ENCODE results near the gene MAP3K21.

DNA sequence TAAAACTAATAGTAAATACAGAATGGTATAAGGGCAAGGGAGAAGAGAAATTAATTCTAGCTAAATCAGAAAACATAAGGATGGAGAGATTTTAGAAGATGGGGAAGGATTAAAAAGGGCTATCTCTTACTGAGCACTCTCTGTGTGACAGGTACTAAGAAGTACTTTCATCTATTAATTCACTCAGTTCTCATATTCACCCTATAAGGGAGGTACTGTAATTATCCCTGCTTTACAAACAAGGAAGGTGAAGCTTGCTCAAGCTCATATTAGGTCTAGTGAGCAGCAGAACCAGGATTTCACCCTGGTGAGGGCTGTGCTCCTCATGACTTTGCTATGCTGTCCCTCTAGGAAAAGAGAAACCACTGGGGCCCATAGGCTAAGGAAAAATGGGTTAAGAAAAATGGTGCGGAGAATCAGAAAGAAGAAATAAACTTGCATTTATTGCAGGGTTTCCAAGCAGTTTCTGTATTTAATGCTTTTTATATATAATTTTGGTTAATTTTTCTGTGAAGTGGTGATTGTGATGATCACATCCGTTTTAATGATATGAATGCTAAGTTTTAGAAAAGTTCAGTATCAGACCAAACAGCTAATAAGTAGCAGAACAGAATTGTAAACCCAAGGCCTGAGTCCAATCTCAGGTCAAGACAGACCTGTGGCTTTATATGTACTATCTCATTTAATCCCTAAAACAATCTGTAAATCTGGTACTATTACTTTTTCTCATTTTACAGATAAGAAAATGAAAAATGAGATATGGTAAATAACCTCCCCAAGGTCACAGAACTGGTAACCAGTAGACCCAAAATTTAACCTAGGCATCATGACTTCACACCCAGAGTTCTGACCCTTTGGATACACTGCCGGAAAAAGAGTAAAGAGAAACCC lies 33.7 kb upstream of the MAP3K21 start:
- TF ChIP-seq CEBPB (IDR thresholded peaks at IDR 0.05; ENCODE audit: low read depth, low read length) = no peak
- no peak for TF ChIP-seq POLR2A (IDR thresholded peaks at IDR 0.05; ENCODE audit: low read depth, low read length)
- TF ChIP-seq, protein P1, sequence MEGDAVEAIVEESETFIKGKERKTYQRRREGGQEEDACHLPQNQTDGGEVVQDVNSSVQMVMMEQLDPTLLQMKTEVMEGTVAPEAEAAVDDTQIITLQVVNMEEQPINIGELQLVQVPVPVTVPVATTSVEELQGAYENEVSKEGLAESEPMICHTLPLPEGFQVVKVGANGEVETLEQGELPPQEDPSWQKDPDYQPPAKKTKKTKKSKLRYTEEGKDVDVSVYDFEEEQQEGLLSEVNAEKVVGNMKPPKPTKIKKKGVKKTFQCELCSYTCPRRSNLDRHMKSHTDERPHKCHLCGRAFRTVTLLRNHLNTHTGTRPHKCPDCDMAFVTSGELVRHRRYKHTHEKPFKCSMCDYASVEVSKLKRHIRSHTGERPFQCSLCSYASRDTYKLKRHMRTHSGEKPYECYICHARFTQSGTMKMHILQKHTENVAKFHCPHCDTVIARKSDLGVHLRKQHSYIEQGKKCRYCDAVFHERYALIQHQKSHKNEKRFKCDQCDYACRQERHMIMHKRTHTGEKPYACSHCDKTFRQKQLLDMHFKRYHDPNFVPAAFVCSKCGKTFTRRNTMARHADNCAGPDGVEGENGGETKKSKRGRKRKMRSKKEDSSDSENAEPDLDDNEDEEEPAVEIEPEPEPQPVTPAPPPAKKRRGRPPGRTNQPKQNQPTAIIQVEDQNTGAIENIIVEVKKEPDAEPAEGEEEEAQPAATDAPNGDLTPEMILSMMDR (conservative IDR thresholded peaks at IDR 0.05; ENCODE audit: low read depth, low read length) = no peak
- TF ChIP-seq, protein P2, sequence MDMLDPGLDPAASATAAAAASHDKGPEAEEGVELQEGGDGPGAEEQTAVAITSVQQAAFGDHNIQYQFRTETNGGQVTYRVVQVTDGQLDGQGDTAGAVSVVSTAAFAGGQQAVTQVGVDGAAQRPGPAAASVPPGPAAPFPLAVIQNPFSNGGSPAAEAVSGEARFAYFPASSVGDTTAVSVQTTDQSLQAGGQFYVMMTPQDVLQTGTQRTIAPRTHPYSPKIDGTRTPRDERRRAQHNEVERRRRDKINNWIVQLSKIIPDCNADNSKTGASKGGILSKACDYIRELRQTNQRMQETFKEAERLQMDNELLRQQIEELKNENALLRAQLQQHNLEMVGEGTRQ (IDR thresholded peaks at IDR 0.05; ENCODE audit: low read depth, low read length) = no peak
